ENCODE results near the gene KLF5. TPM values are rescaled to one million over a fixed set of nuclear protein-coding genes. Genes with fewer than 3 reads are reported as not detected.

Gene KLF5
- total RNA-seq, 1 experiment from 2014 or later: 2.2 TPM

DNA sequence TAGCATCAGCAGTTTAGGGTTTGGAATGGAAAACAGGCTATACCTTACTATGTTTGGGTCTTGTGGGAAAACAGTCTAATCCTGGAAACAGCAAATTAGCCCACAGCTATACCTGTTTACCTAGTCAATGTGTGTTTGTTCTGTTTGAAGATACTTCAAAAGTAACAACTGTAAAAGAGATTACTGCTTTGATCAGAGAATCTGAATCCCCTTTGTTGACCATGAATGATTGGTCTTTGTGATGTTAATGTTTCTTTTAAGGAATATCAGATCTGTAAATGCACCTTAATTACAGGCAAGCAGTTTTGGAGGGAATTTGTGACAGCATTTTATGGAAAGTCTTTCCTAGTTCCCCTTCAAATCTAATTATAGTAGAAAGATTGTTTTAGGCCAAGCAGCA, 20.7 kb upstream of the KLF5 start:
- no peak overlapping the region for H3K9ac ChIP-seq (ENCODE audit: extremely low read depth, insufficient read length, low read length)
- H3K14ac ChIP-seq (ENCODE audit: insufficient read depth, low read length): no peak overlapping the region
- H3K23ac ChIP-seq (ENCODE audit: insufficient read length, low read depth, low read length): no peak overlapping the region
- no peaks in the 10 kb centered on the region for H3K27me3 ChIP-seq (ENCODE audit: insufficient read depth, low read length)
- H2BK20ac ChIP-seq (ENCODE audit: low read depth, low read length, poor library complexity, severe bottlenecking): no peak overlapping the region
- H3K4me1 Mint-ChIP-seq: peaks cover 17 to 27% of the 10 kb centered on the region in 2 experiments
- no peak overlapping the region for H3K4me3 Mint-ChIP-seq
- no peak overlapping the region for H3K4ac ChIP-seq (ENCODE audit: low read depth, low read length)
- no peak overlapping the region for H4K91ac ChIP-seq (ENCODE audit: insufficient read length, low read depth, low read length)
- H3K27me3 Mint-ChIP-seq (ENCODE audit: low read depth): peaks cover 5% of the 10 kb centered on the region
- H3K27ac Mint-ChIP-seq: no peak overlapping the region
- no peaks in the 10 kb centered on the region for H3K36me3 Mint-ChIP-seq (ENCODE audit: insufficient read depth in 1 of 3, low read depth in 3 of 3)
- no peaks in the 10 kb centered on the region for H3K9me3 Mint-ChIP-seq
- TF ChIP-seq, protein P1, sequence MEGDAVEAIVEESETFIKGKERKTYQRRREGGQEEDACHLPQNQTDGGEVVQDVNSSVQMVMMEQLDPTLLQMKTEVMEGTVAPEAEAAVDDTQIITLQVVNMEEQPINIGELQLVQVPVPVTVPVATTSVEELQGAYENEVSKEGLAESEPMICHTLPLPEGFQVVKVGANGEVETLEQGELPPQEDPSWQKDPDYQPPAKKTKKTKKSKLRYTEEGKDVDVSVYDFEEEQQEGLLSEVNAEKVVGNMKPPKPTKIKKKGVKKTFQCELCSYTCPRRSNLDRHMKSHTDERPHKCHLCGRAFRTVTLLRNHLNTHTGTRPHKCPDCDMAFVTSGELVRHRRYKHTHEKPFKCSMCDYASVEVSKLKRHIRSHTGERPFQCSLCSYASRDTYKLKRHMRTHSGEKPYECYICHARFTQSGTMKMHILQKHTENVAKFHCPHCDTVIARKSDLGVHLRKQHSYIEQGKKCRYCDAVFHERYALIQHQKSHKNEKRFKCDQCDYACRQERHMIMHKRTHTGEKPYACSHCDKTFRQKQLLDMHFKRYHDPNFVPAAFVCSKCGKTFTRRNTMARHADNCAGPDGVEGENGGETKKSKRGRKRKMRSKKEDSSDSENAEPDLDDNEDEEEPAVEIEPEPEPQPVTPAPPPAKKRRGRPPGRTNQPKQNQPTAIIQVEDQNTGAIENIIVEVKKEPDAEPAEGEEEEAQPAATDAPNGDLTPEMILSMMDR (conservative IDR thresholded peaks at IDR 0.05): no peak
- H3T11ph ChIP-seq (ENCODE audit: low read length): no peak overlapping the region
- no peaks in the 10 kb centered on the region for H3K9me3 ChIP-seq (ENCODE audit: control insufficient read depth, low read depth, low read length)
- H3K23me2 ChIP-seq (ENCODE audit: insufficient read length, low read depth, low read length, poor library complexity, severe bottlenecking): no peaks in the 10 kb centered on the region
- H2AFZ ChIP-seq (ENCODE audit: low read length): no peak overlapping the region
- H2BK120ac ChIP-seq (ENCODE audit: low read depth, low read length, poor library complexity, severe bottlenecking): no peak overlapping the region
- no peaks in the 10 kb centered on the region for H4K20me1 ChIP-seq (ENCODE audit: control insufficient read depth, insufficient read depth, insufficient read length)
- H2BK12ac ChIP-seq (ENCODE audit: insufficient read length, low read depth, low read length): no peak overlapping the region
- H3K56ac ChIP-seq (ENCODE audit: insufficient read length, low read depth, low read length): no peak overlapping the region
- H3K79me1 ChIP-seq (ENCODE audit: insufficient read depth, low read depth, low read length, poor library complexity, severe bottlenecking): no peaks in the 10 kb centered on the region
- no peak for DNase-seq
- H4K5ac ChIP-seq (ENCODE audit: insufficient read length, low read depth, low read length): no peak overlapping the region
- H3K27ac ChIP-seq (ENCODE audit: insufficient read length, low read depth, low read length): no peak overlapping the region
- no peak overlapping the region for H2BK5ac ChIP-seq (ENCODE audit: insufficient read length, low read length)
- no peaks in the 10 kb centered on the region for H3K4me1 ChIP-seq (ENCODE audit: insufficient read depth, low read length)
- H2AK5ac ChIP-seq (ENCODE audit: insufficient read length, low read length): no peak overlapping the region
- no peaks in the 10 kb centered on the region for H3K79me2 ChIP-seq (ENCODE audit: insufficient read depth, low read length)
- no peak overlapping the region for H3K4me2 ChIP-seq (ENCODE audit: insufficient read depth, insufficient read length, low read length)
- no peak overlapping the region for H2BK15ac ChIP-seq (ENCODE audit: low read depth, low read length)
- no peak overlapping the region for H4K8ac ChIP-seq (replicated peaks; ENCODE audit: insufficient read length, low read depth, low read length)
- no peak overlapping the region for H3K18ac ChIP-seq (ENCODE audit: insufficient read length, low read depth, low read length)

Measured in H9 (cell line).